GM19372 (cell line): Measurements from ENCODE around the gene KRT86.

Experiments used
- ATAC-seq: cut with Tn5 transposase; IDR thresholded peaks from one replicate; pipeline ENCODE4 v1.9.1; 2021; ENCODE audit warnings: mild to moderate bottlenecking, low read depth, moderate library complexity; ENCODE audit not compliant: unreplicated experiment

KRT86 gene

DNA sequence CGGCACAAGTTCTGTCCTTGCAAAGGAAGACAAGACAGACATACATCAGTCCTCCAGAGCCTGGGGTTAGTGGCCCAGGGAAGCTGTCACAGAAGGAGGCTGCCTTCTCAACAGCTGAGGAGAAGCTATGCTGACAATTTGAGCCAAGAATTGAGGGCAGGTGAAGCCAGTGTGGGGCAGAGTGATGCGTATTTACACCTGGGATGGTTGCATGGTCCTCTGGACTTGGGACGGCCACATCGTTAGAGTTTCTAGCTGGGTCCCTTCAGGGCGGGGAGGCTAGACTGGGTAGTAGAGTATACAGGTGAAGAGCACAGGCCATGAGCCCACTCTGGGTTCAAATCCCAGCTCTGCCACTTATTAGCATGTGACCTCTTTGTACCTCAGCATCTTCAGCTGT lies 76.3 kb downstream of the KRT86 start:
- ATAC-seq: no peak

DNA sequence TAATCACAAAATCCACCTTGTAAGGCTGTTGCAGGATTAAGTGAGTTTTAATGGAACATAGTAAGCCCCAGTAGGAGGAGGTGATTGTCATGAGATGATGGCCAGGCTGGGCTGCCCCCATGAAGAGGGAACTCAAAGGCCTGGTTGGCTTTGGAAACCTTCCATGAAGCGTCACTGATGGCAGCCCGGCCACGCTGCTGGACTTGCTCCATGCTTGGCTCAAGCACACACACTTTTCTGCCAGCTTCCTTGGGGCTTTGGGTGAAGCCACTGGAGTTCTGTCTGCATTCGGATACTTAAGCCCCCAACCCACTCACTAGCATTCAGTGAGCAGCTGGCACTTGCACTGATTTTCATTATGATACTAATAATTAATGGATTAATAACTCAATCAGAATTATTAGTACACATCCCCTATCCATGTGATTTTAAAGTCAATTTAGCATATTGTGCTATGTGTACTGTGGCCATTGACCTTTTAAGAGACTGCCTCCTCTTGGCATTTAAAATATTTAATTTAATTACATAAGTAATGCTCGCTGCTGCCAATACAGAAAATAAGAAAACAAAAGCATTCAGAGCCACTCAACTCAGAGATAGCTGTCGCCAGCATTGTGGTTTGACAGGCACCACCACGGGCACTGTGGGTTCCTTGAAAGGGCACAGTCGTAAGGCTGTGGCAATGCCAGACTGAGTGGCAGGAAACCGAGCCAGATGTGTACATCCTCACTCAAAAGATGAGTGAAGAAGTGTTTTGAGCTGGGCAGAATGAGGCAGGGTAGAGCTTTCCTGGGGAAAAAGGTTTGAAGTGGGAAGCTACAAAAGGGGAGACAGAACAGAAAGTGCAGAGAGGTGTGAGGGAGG lies 77.0 kb downstream of the KRT86 start:
- no peak for ATAC-seq

DNA sequence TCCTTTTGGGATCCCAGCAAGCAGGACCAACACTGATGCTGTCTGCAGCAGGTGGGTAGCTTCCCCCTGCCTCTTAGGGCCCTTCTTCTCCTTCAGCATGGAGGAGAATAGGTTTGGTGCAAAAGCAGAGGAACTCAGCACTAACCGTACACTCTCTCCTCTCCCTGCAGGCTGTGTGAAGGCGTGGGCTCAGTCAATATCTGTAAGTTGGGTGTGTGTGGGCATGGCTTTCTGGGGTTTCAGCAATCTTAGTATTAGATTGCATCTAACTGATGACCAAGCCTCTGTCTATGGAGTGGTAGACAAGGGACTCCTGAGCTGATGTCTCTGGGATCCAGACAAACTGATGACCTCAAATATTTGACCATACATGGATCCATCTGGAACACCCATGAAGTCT lies 78.5 kb downstream of the KRT86 start:
- ATAC-seq: no peak

DNA sequence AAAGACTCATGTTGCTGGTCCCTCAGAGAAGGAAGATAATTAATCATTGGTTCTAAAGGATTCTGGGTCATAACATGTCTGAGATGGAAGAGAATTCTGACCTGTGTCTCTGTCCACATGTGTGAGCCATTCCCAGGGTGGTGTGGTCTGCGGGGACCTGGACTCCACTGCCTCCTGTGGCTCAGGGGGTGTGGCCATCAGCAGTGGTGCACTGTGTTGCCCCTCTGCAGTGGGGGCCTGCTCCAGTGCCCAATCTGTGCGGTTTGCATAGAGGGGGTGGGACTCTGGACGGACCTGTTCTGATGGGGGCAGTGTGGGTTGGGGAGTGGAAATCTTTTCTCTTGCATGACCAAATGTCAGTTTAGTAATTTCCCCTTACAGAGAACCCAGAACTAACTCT lies 79.3 kb downstream of the KRT86 start:
- no peak for ATAC-seq

DNA sequence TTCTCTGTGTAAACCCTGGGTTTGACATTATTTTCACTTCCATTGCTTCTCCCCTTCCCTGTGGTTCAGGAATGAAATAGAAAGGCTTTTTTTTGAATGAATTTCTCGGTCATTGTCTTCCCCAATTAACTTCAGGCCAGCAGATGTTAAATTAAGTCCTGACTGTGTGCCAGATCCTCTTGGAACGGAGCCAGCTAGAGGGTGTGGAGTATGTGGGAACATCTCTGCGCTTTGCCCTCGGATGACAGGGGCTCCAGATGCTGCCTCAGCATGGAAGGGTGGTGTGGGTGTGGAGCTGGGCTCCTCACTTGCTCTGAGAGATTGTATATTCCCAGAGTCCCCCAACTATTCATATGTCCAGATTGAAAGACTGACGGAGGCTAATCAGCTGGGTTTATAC lies 79.8 kb downstream of the KRT86 start:
- ATAC-seq: no peak

DNA sequence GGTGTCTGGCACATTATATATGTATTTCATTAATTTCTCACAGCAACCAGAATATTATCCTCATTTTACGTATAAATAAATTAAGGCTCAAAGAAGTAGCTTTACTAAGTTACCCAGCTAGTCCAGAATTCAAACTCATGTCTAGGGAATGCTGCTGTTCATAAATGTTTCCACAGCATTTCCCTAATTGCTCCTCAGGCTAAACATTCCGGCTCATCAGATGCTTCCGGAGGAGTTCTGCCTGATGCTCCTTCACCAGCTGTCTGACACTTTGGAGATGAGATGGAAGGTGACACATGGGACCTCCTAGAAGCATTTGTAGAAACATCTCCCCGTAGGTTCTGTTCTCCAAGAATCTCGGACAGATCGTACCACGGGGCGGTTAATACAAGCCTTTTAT lies 80.7 kb downstream of the KRT86 start:
- no peak for ATAC-seq

DNA sequence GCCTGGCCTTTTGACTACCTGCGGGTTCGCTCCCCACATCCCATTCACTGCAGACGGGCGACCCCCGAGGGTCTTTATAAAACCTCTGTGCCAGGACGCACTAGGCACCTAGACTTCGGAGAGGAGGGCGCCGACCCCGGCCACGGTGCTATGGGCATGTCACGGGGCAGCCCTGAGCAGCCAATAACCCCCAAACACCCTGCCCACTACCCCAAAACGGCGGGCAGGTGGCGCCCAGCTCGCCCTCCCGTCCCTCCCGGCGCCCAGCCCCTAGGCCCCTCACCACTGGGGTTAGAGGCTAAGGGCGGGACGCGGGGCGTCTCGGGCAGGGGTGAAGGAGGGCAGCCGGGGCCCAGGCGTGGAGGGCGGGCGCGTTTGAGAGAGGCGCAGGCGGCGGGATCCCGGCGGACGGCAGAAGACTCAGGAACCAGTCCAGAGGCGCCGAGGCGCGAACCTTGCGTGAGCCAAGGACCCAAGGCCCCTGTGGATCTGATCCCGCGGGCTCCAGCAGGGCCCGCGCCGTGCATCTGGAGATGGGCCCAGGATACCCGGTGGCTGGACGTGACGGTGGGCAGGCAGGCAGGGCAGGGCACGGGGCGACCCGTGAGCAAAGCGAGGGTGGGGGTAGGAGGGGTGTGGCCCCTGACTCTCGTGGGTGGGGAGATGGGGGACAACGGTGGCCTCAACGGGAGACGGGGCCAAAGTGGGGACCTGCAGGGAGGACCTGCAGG lies 81.8 kb downstream of the KRT86 start:
- ATAC-seq: no peak

DNA sequence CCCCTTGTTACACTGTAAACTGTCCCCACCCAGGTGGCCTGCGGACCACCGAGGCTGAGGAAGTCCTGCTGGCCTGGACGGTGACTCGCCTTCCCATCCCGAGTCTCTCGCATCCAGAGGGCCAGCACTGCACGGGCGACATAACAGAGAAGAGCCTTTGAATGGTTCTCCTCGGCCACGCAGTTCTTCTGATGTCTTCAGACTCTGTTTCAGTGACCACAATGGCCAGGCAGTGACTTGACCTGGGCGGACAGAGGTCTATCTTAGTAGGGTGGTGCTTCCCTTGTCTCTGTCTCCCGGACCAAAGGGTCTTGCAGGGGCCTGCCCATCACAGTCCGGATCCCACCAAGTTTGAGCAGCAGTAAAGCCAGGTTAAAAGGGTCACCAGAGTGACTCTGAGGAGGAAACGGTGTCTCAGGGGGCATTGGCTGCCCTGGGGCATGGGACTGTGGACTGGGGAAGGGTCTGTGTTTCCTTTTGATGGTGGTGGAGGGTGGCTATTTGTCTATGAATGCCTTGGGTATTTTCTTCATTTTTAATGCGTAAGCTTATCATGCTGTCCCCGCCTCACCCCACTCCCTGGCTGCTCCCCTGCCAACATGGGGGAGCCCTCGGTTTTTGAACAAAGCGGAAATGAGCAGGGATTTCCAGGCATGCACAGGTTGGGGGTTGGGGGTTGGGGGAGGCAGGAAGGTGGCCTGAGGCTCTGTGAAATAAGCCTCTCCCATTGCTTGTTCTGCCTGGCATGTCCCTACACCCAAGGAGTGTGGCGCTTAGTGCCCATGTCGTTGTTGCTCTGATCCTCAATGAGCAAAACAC lies 82.5 kb downstream of the KRT86 start:
- no peak for ATAC-seq
